Activated CD4-positive, alpha-beta memory T cell treated with anti-CD3 and anti-CD28 coated beads, Interleukin-2, amount 10 ng/mL, durations not matched to agents 7 days and 5 days (primary cell): ENCODE results near the gene RUNDC1. TPM values are rescaled to one million over a fixed set of nuclear protein-coding genes. Genes with fewer than 3 reads are reported as not detected.
"Not testable (repeated sequence)": the region's sequence is repeated elsewhere in the genome, so short reads cannot be mapped to it uniquely, and the experiment has no call there.

Source experiments
- CTCF ChIA-PET: fragments of 350-600 bp; sonication (Branson Sonifier 250); formaldehyde crosslinking; loops from one replicate; lab custom pipeline; 2021; ENCODE audit warnings: antibody characterized with exemption, inconsistent platforms; lab: Charles Lee
- POLR2A ChIA-PET: fragments of 350-600 bp; sonication (Branson Sonifier 250); formaldehyde crosslinking; loops from one replicate; lab custom pipeline; 2021; ENCODE audit warnings: antibody characterized with exemption; lab: Charles Lee
- DNase-seq: peaks from one replicate; pipeline ENCODE4 v3.0.0-alpha.2; 2020
- H3K27ac Mint-ChIP-seq: one replicate; pipeline ENCODE4 v1.8.0; 2021; ENCODE audit warnings: mild to moderate bottlenecking, mixed read lengths
- H3K27me3 Mint-ChIP-seq: one replicate; pipeline ENCODE4 v1.8.0; 2021; ENCODE audit warnings: mixed read lengths
- H3K36me3 Mint-ChIP-seq: one replicate; pipeline ENCODE4 v1.8.0; 2021; ENCODE audit warnings: low read depth, mixed read lengths
- H3K4me1 Mint-ChIP-seq: one replicate; pipeline ENCODE4 v1.8.0; 2021; ENCODE audit warnings: mixed read lengths
- H3K4me3 Mint-ChIP-seq: one replicate; pipeline ENCODE4 v1.8.0; 2021; ENCODE audit warnings: mild to moderate bottlenecking, mixed read lengths
- H3K9me3 Mint-ChIP-seq: one replicate; pipeline ENCODE4 v1.8.0; 2021; ENCODE audit warnings: mixed read lengths
- total RNA-seq, 2 experiments: library from RNA; stranded (reverse); gene quantifications; one replicate each; pipeline ENCODE4 v1.2.3, GENCODE V29; 2021

Gene RUNDC1
- 10 to 100 TPM; 17.1 to 17.3 TPM for total RNA-seq

DNA sequence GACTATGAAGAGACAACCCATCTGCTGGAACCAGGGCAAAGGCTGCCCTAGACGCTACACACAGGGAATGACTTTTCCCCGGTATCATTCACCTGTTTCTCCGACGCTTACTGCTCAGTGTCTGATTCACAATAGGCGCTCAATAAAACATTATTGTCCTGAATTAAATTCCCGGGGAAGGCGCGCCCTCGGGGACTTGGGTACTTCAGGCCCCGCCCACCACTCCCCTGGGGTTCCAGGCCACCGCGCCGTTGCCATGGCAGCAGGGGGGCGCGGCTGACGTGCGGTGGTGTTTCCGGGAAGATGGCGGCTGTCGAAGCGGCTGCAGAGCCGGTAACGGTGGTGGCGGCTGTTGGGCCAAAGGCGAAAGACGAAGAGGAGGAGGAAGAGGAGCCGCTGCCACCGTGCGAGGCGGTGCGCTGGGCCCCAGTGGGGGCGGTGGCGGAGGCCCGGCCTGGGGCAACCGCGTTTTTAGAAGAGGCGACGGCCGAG lies at the start of gene RUNDC1:
Gene RUNDC1, plus strand, starts transcription at position 292 of the 492 bp plus-strand sequence. Its CDS starts 12 bp downstream, at position 304.
- DNase-seq: peak; percentile 91
- CTCF ChIA-PET: interaction anchor here (1.0 to 1.3 kb wide), 2 partner anchors 18 to 50 kb away, joined by 3 read pairs; partner anchors contain the start of gene RPL27
- H3K4me1 Mint-ChIP-seq: peaks cover 38% of the 10 kb centered on the region
- peak within 1 kb of the TSS; percentile 87 for H3K27ac Mint-ChIP-seq
- no peaks in the 10 kb centered on the region for H3K27me3 Mint-ChIP-seq
- peaks cover 21% of the 10 kb centered on the region for H3K36me3 Mint-ChIP-seq
- H3K4me3 Mint-ChIP-seq: peak within 1 kb of the TSS; percentile 98
- no peaks in the 10 kb centered on the region for H3K9me3 Mint-ChIP-seq
- POLR2A ChIA-PET: interaction anchor here (1.0 to 2.3 kb wide), 3 partner anchors 12 to 18 kb away, joined by 3 to 17 read pairs (median 16); partner anchors contain the start of gene RPL27

DNA sequence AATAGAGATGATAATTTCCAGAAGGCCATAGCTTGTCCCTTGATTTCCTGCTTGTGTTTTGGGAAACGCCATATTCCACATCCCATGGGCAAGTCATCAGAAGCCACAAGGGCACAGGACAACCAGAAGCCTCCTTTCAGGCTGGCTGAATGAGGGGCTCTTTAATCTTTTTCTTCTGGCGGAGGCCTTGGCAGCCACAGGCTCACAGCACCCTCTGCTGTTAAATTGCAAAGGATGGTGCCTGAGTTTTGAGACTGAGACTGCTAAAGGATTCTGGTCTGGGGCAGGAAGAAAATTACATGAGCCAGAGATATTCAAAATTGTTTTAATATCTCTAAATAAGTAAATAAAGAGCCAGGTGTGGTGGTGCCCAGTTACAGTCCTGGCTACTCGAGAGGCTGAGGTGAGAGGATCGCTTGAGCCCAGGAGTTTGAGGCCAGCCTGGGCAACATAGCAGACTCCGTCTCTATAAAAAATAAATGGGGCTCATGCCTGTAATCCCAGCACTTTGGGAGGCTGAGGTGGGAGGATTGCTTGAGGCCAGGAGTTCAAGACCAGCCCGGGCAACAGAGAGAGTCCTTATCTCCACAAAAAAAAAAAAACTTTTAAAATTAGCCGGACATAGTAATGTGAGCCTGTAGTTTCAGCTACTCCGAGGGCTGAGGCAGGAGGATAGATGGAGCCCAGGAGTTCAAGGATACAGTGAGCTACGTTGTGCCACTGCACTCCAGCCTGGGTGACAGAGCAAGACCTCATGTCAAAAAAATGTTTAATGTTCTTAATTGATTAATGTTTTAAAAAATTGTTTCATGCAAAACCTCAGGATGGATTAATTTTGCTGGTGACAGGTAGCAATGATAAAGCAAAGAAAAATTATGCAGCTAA lies 42.4 kb upstream of the RUNDC1 start:
- ChIA-PET POLR2A (interaction anchor here (0.6 kb wide), 1 partner anchor 117 kb away, joined by 4 read pairs; no protein-coding TSS in a partner anchor), CTCF (interaction anchor here (0.8 to 1.2 kb wide), 4 partner anchors 9 to 118 kb away, joined by 3 to 4 read pairs (median 4); partner anchors contain the start of gene BECN1)
- peak; percentile 20 for DNase-seq
- no peaks in the 10 kb centered on the region for H3K4me1 Mint-ChIP-seq
- no peaks in the 10 kb centered on the region for H3K9me3 Mint-ChIP-seq
- H3K36me3 Mint-ChIP-seq: no peaks in the 10 kb centered on the region
- no peak overlapping the region for H3K27ac Mint-ChIP-seq
- peaks cover 19% of the 10 kb centered on the region for H3K27me3 Mint-ChIP-seq
- H3K4me3 Mint-ChIP-seq: no peak overlapping the region

GRCh38 chr17:42944211-42944610 lies 36.2 kb upstream of the RUNDC1 start:
- H3K9me3 Mint-ChIP-seq: no peaks in the 10 kb centered on the region
- no peak overlapping the region for H3K27ac Mint-ChIP-seq
- H3K4me1 Mint-ChIP-seq: no peaks in the 10 kb centered on the region
- no peak overlapping the region for H3K4me3 Mint-ChIP-seq
- peaks cover 6% of the 10 kb centered on the region for H3K36me3 Mint-ChIP-seq
- DNase-seq: no peak
- H3K27me3 Mint-ChIP-seq: no peaks in the 10 kb centered on the region
- ChIA-PET POLR2A (no interaction called here), CTCF (no interaction called here)

DNA sequence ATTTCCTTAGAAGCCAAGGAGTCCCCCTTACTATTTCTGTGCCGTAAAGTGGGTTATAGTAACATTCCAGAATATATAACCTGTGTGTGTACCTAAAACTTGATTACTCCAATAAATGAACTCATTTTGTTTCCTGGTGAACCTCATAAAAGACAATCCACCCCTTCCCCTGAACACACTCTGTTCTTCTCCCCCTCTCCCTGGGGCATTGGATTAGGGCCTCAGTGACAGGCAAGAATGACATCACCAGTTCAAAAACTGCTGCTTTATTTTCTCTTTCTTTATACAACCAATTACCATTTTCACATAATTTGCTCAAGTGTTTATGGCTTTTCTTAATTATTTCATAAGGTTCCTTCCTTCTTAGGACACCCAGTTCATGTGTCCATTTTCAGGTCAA lies 33.6 kb upstream of the RUNDC1 start:
- no peak for DNase-seq
- Mint-ChIP-seq H3K36me3 (peaks cover 19% of the 10 kb centered on the region), H3K9me3 (no peaks in the 10 kb centered on the region), H3K4me3 (no peak overlapping the region), H3K27ac (no peak overlapping the region), H3K27me3 (no peaks in the 10 kb centered on the region), H3K4me1 (peaks cover 2% of the 10 kb centered on the region)
- ChIA-PET CTCF (no interaction called here), POLR2A (no interaction called here)

DNA sequence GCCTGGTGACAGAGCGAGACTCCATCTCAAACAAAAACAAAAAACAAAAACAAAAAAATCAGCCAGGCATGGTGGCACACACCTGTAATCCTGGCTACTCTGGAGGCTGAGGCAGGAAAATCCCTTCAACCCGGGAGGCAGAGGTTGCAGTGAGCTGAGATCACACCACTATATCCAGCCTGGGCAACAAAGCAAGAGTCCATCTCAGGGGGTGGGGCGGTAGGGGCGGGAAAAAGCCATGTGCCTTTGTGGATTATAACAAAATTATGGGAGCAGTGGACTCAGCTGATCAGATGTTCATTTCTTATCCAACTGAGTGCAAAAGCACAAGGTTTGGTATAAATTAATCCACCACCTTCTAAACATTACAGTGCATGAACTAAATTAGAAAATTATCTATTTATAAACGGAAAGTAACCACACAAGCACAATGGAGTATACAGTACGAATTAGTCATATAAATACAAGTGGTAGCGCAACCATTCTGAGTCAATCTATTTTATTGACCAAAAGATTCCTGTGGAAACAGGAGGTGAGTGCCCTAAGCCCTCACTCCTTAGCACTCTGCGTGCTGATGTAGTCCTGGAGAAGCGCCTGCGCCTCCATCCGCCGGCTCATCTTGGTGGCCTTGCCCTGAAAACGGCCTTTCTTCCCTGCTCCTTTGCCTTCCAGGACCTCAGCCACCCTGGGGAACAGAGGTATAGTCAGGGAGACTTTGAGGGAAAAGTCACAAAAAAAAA lies 30.2 kb upstream of the RUNDC1 start:
- ChIA-PET CTCF (interaction anchor here (0.6 kb wide), 1 partner anchor 9 kb away, joined by 3 read pairs; no protein-coding TSS in a partner anchor), POLR2A (no interaction called here)
- peaks cover 9% of the 10 kb centered on the region for H3K4me1 Mint-ChIP-seq
- no peak overlapping the region for H3K27ac Mint-ChIP-seq
- peaks cover 28% of the 10 kb centered on the region for H3K36me3 Mint-ChIP-seq
- no peak overlapping the region for H3K4me3 Mint-ChIP-seq
- no peaks in the 10 kb centered on the region for H3K27me3 Mint-ChIP-seq
- H3K9me3 Mint-ChIP-seq: no peaks in the 10 kb centered on the region
- DNase-seq: no peak

DNA sequence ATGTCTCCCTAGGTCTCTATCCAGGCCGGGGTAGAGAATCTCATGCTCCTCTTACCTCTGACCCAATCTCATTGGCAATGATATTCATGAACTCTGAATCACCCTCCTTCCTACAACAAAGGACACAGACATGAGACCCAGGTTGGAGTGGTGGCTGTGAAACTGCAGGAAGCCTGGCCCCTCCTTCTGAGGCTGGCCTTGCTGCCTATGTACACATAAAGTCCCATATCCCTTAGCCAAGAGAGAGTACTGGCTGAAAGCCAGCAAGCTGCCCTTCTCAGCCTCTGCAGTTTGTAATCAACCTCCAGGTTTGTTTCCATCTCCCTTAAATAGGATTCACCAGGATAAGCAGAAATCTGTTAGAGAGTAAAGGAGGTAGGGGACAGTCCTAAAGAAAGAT lies 26.7 kb upstream of the RUNDC1 start:
- Mint-ChIP-seq H3K4me3 (no peak overlapping the region), H3K27me3 (no peaks in the 10 kb centered on the region), H3K36me3 (peaks cover 44% of the 10 kb centered on the region), H3K9me3 (no peaks in the 10 kb centered on the region), H3K4me1 (peaks cover 10% of the 10 kb centered on the region), H3K27ac (no peak overlapping the region)
- POLR2A ChIA-PET: interaction anchor here (0.5 kb wide), 1 partner anchor 1112 kb away, joined by 3 read pairs; no protein-coding TSS in a partner anchor
- no peak for DNase-seq
- CTCF ChIA-PET: no interaction called here

DNA sequence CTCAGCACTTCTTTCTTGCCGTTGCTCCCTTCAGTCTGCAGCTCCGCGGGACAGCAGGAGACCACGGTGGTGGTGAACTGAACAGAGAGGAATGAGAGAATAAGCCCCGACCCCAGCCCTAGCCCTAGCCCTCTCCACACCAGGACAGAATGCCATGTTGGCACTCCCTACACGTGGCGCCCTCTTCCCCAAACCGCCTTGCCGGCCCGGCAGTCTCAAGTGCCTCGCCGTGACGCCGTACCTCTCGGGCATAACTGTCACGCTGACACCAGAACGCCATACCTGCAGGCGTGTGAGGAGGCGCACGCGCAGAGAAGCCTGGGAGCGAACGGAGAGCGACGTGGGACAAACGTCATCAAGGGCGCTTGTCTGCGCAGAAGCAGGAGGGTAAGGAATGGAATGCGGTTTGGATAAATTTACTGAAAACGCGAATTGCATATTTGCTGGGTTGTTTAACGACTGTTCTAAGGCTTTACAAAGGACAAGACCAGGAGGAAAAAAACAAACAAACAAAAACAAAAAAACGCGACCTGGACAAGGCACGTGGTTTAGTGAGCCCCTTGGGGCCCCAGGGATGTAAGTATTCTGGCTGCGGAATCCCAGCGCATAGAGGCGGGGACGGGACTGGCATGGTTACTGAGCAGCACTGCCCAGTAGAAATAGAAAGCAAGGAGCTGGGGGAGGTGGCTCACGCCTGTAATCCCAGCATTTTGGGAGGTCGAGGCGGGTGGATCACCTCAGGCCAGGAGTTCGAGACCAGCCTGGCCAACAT lies 16.0 kb upstream of the RUNDC1 start, which contains the start of gene AARSD1:
Gene AARSD1, minus strand, starts transcription at position 294 of the 772 bp plus-strand sequence. Its CDS starts 14 bp downstream, at position 280.
- ChIA-PET POLR2A (interaction anchor here (0.7 to 2.0 kb wide), 9 partner anchors 10 to 351 kb away, joined by 3 to 11 read pairs (median 3); partner anchors contain the start of genes BECN1, NBR1, PSME3 and RPL27), CTCF (interaction anchor here (0.5 to 1.8 kb wide), 3 partner anchors 34 to 1282 kb away, joined by 3 to 8 read pairs (median 3); partner anchors contain the start of gene RPL27)
- peaks cover 23% of the 10 kb centered on the region for H3K36me3 Mint-ChIP-seq
- peak within 1 kb of the TSS; percentile 87 for H3K4me3 Mint-ChIP-seq
- no peaks in the 10 kb centered on the region for H3K9me3 Mint-ChIP-seq
- peak; percentile 92 for DNase-seq
- no peaks in the 10 kb centered on the region for H3K27me3 Mint-ChIP-seq
- H3K4me1 Mint-ChIP-seq: peaks cover 22% of the 10 kb centered on the region
- H3K27ac Mint-ChIP-seq: peak within 1 kb of the TSS; percentile 82

DNA sequence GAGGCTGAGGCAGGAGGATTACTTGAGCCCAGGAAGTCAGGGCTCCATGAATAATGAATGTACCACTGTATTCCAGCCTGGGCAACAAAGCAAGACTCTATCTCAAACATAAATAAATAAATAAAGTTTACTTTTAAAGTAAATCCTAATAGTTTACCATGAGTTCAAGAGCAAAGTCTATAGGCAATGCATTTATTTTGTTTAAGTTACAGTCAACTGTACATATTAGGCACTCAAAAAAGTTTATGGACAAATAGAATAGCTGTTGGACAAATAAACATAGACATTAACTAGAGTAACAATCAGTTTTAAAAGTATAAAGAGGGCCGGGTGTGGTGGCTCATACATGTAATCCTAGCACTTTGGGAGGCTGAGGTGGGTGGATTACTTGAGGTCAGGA lies 12.4 kb upstream of the RUNDC1 start:
- peaks cover 7% of the 10 kb centered on the region for H3K36me3 Mint-ChIP-seq

DNA sequence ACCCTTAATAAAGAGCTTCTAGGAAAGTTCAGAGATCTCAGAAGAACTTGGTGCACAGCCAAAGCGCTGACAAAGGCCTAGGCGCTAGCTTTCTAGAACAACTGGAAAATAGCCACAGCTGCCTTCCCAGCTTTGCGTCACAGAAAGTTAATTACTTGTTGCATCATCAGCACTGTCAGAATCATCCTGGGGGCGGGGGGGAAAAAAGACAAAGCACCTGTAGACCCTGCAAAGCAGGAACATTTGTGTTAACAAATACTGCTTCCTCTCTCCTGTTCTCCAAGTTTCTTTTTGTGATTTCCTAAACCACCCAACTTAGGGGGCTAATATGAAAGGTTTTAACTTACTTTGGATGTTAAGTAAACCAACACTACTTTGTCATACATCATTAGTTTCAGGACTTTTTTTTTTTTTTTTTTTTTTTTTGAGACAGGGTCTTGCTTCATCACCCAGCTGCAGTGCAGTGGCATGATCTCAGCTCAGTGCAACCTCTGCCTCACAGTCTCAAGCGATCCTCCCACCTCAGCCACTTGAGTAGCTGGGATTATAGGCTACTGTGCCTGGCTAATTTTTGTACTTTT lies 11.3 kb upstream of the RUNDC1 start:
- no peaks in the 10 kb centered on the region for H3K9me3 Mint-ChIP-seq
- H3K4me1 Mint-ChIP-seq: peaks cover 8% of the 10 kb centered on the region
- ChIA-PET POLR2A (interaction anchor here (1.0 to 1.5 kb wide), 2 partner anchors 347 to 399 kb away, joined by 3 to 4 read pairs; no protein-coding TSS in a partner anchor), CTCF (interaction anchor here (1.1 to 1.6 kb wide), 2 partner anchors 29 kb away, joined by 3 to 4 read pairs; partner anchors contain the start of gene RPL27)
- no peak overlapping the region for H3K27ac Mint-ChIP-seq
- H3K4me3 Mint-ChIP-seq: no peak overlapping the region
- no peak for DNase-seq
- no peaks in the 10 kb centered on the region for H3K27me3 Mint-ChIP-seq
- peaks cover 6% of the 10 kb centered on the region for H3K36me3 Mint-ChIP-seq

More for the DNA sequence above, 12.4 kb upstream of the RUNDC1 start:
- Mint-ChIP-seq H3K9me3 (no peaks in the 10 kb centered on the region), H3K4me1 (peaks cover 15% of the 10 kb centered on the region), H3K27ac (no peak overlapping the region), H3K27me3 (no peaks in the 10 kb centered on the region), H3K4me3 (no peak overlapping the region)
- ChIA-PET POLR2A (interaction anchor here (1.0 to 1.5 kb wide), 2 partner anchors 13 to 400 kb away, joined by 3 read pairs; partner anchors contain the start of gene RUNDC1), CTCF (interaction anchor here (0.6 to 1.1 kb wide), 2 partner anchors 16 to 30 kb away, joined by 3 read pairs; partner anchors contain the start of gene RPL27)
- no peak for DNase-seq

DNA sequence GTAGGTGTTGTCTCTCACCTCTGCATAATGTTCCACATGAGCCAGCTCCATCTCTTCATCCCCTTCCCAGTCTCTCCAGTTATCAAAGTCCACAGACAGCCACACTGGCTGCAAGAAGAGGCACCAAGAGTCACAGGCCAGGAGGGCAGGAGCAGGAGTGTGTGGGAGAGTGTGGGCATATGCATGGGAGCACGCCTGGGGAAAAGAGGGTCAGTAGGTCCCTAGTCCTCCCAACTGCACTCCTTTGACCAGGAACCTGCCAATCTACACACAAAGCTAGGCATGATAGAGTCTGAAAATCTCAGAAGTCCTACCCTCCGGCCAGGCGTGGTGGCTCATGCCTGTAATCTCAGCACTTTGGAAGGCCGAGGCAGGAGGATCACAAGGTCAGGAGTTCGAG lies 8.8 kb upstream of the RUNDC1 start:
- Mint-ChIP-seq H3K36me3 (no peaks in the 10 kb centered on the region), H3K4me1 (peaks cover 2% of the 10 kb centered on the region), H3K27ac (no peak overlapping the region), H3K27me3 (no peaks in the 10 kb centered on the region), H3K9me3 (no peaks in the 10 kb centered on the region), H3K4me3 (no peak overlapping the region)
- CTCF ChIA-PET: interaction anchor here (1.2 kb wide), 1 partner anchor 26 kb away, joined by 3 read pairs; the partner anchor contains the start of gene RPL27
- no peak for DNase-seq
- POLR2A ChIA-PET: no interaction called here

DNA sequence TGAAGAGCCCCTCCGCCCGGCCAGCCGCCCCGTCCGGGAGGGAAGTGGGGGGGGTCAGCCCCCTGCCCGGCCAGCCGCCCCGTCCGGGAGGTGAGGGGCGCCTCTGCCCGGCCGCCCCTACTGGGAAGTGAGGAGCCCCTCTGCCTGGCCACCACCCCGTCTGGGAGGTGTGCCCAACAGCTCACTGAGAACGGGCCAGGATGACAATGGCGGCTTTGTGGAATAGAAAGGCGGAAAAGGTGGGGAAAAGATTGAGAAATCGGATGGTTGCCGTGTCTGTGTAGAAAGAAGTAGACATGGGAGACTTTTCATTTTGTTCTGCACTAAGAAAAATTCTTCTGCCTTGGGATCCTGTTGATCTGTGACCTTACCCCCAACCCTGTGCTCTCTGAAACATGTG lies 7.0 kb upstream of the RUNDC1 start:
- H3K27me3 Mint-ChIP-seq, H3K4me3 Mint-ChIP-seq, H3K9me3 Mint-ChIP-seq, H3K27ac Mint-ChIP-seq, POLR2A ChIA-PET, H3K36me3 Mint-ChIP-seq, CTCF ChIA-PET, H3K4me1 Mint-ChIP-seq, DNase-seq: not testable (repeated sequence)
